ENCODE results near the gene ZNF385B.
A peak's percentile ranks its signal among the peaks of the same experiment; 100 is the strongest.

ZNF385B gene

DNA sequence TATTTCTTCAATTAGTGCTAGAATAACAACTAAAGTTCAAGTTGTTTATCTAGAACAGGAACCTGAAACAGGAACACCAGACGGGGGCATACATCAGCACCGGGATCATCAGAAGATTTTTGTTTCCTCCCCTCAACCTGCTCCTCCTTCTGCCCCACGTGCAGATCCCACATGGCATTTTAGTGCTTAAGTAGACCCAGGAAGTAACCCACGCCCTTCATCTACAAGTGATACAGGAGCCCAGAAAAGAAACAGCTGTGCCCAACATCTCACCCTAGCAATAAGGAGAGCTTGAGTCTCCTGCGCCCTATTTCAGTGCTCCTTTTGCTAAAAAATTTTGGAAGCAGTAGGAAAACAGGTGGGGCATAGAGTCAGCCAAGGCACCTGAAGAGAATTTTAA is 5.2 kb downstream of the ZNF385B start:
- H3K4me3 ChIP-seq (ENCODE audit: low read depth, low read length), result no peak overlapping the region
- no peak for DNase-seq (ENCODE audit: low read depth)
- TF ChIP-seq, protein P1, sequence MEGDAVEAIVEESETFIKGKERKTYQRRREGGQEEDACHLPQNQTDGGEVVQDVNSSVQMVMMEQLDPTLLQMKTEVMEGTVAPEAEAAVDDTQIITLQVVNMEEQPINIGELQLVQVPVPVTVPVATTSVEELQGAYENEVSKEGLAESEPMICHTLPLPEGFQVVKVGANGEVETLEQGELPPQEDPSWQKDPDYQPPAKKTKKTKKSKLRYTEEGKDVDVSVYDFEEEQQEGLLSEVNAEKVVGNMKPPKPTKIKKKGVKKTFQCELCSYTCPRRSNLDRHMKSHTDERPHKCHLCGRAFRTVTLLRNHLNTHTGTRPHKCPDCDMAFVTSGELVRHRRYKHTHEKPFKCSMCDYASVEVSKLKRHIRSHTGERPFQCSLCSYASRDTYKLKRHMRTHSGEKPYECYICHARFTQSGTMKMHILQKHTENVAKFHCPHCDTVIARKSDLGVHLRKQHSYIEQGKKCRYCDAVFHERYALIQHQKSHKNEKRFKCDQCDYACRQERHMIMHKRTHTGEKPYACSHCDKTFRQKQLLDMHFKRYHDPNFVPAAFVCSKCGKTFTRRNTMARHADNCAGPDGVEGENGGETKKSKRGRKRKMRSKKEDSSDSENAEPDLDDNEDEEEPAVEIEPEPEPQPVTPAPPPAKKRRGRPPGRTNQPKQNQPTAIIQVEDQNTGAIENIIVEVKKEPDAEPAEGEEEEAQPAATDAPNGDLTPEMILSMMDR (conservative IDR thresholded peaks at IDR 0.05; ENCODE audit: low read depth, low read length), result no peak

DNA sequence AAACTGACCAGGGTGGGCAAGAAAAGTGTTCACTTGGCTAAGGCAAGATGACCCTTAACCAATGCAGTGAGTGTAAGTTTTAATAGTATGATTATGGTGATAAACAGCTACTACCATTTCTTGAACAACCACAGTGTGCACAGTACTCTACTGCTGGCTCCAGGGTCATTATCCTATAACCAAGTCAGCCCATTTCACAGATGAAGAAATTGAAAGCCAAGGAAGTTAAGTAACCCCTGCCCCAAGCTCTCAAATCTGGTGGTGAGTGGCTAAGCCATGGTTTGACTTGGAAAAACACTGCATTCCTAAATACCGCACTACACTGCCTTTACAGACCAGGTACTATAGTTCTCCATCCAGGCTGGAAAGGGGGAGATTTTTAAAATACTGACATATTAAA is 5.7 kb downstream of the ZNF385B start:
- no peak for DNase-seq (ENCODE audit: low read depth)
- H3K4me3 ChIP-seq (ENCODE audit: low read depth, low read length), result no peak overlapping the region
- TF ChIP-seq, protein P1 (conservative IDR thresholded peaks at IDR 0.05; ENCODE audit: low read depth, low read length), result no peak

DNA sequence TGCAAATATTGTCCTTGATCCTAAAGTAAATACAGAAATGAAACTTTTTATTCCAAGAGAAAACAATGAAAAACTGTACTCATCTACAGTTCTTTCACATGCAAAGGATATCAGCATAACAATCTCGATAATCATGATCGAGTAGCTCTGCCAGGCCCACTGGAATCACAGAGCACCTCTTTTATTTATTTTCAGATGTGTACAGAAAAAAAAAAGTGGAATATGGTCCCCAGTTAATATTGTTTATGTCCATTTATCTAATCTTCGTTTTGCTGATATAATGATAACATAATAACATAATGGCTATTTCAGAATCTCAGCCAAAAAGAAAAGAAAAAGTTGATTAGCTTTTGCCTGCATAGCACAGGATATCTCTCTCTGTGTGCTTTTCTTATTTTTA is 6.5 kb downstream of the ZNF385B start:
- TF ChIP-seq, protein P1 (conservative IDR thresholded peaks at IDR 0.05; ENCODE audit: low read depth, low read length), result no peak
- DNase-seq (ENCODE audit: low read depth), result no peak
- H3K4me3 ChIP-seq (ENCODE audit: low read depth, low read length), result no peak overlapping the region

DNA sequence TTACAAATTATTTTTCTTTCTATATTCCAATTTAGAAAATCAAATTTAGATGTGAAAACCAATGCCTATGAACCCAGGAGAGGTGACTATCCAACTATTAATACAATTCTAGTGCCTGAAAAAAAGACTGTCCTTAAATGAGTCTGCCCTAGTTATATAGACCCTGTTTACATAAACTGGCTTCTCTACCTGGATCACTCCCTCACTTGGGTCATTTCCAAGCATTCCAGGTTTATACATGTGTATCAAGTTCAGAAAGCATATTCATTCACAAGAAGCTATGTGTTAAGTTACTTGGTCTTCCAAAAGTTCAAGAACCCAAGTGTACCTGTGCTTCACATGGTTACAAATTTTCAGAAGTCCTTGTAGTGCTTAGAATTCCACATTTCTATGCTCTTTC is 8.3 kb downstream of the ZNF385B start:
- TF ChIP-seq, protein P1 (conservative IDR thresholded peaks at IDR 0.05; ENCODE audit: low read depth, low read length), result no peak

DNA sequence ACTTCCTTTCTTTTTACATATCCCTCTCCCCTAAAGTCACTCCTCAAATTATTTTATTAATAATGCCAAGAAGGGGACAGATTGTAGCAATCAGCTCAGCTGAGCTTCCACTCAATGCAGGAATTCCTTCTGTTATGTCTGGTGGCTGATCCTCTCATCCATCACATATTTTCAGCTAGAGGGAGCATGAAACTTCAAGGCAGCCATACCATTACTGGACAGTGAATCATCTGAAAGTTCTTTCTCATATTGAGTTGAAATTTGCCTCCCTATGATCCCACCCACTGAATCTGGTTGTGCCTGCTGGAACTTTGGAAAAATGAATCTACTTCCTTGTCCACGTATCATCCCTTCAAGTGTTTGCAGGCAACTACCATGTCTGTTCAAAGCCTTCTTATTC is 11.2 kb downstream of the ZNF385B start:
- TF ChIP-seq, protein P1 (conservative IDR thresholded peaks at IDR 0.05; ENCODE audit: low read depth, low read length), result peak; percentile 60
- peak; percentile 70 for DNase-seq (ENCODE audit: low read depth)
- H3K4me3 ChIP-seq (ENCODE audit: low read depth, low read length), result no peak overlapping the region

More for the DNA sequence above, 8.3 kb downstream of the ZNF385B start:
- no peak overlapping the region for H3K4me3 ChIP-seq (ENCODE audit: low read depth, low read length)
- DNase-seq (ENCODE audit: low read depth), result no peak

DNA sequence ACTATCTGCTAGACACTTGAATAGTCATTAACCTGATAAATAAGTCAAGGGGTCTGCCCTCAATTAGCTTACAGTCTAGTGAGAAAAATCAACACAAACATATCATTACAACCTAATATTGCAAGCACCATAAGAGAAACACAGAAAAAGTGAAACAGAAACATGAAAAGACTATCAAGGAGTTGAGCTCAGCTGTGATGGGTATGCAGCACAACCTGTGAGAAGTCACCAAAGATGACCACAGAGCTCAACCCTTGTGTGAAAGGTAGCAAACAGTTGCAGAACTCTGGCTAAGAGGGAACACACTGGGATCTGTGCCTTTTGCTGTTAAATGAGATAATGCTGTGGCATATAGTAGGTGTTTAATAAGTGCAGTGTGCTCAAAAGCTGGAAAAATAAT is 11.7 kb downstream of the ZNF385B start:
- H3K4me3 ChIP-seq (ENCODE audit: low read depth, low read length), result no peak overlapping the region
- TF ChIP-seq, protein P1 (conservative IDR thresholded peaks at IDR 0.05; ENCODE audit: low read depth, low read length), result no peak
- no peak for DNase-seq (ENCODE audit: low read depth)

DNA sequence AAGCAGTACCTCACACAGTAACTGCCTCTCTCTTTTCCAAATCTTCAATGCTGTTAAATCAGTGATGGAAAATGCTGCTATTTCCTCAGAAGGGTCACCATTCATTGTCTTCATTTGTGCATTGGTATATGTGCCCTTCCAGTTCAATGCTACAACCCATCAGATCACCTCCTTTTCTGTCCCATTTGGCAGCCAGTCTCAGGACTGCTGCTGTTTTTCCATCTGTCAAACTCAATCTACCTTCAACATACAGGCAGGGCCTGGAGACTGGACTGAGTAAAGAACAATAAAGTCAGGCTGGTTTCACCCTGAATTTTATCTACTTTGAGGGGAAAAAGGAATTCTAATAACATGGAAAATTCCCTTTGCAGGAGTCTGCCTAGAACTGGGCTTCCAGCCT is 17.9 kb downstream of the ZNF385B start:
- DNase-seq (ENCODE audit: low read depth), result no peak
- TF ChIP-seq, protein P1 (conservative IDR thresholded peaks at IDR 0.05; ENCODE audit: low read depth, low read length), result no peak
- H3K4me3 ChIP-seq (ENCODE audit: low read depth, low read length), result no peak overlapping the region

All from choroid plexus epithelial cell (primary cell).